Ovary (tissue), 3 donors: ENCODE data around the gene CCDC63.

Source experiments
- CTCF ChIP-seq, 3 donors: fragments of 450-650 bp in 2 of 3; fragments of 200-600 bp in 1 of 3; IDR thresholded peaks; one replicate each; pipeline versions ENCODE4 v1.5.1 to v1.8.0; 2016 to 2022; ENCODE audit warnings: antibody characterized with exemption in 3 of 3, mild to moderate bottlenecking in 1 of 3
- POLR2A ChIP-seq: fragments of 450-650 bp; IDR thresholded peaks from one replicate; pipeline ENCODE4 v1.6.1; 2017; ENCODE audit warnings: antibody characterized with exemption, mild to moderate bottlenecking, moderate library complexity
- donor health status: DM: no; HTN: no; CAD: no.

DNA sequence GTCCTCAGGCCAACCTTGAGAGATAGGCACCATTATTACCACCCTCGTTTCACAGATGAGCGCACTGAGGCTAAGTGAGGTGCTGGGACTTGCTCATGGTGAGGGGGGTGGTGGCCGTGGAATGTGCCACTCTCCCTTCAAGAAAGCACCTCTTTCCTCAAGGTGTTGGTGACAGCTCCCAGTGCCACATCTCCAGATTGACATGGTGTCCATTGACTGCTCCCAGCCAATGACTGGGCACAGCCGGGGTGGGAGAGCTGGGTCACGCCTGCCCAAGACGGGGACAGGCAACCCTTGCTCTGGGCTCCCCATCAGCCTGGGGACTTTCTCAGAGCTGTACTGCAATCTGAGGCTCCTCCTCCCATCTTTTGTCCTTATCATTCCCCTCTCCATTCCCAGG, 94.6 kb downstream of the CCDC63 start:
- TF ChIP-seq CTCF (IDR thresholded peaks at IDR 0.05) (no peak), POLR2A (no peak)
